NCI-H128 (cell line): ENCODE data around the gene PVR.
"Not testable (repeated sequence)": the region's sequence is repeated elsewhere in the genome, so short reads cannot be mapped to it uniquely, and the experiment has no call there.

ENCODE experiments used
- DNase-seq: peaks from one replicate; lab custom pipeline; 2025; ENCODE audit not compliant: unreplicated experiment; lab: John Stamatoyannopoulos, UW

PVR gene

DNA sequence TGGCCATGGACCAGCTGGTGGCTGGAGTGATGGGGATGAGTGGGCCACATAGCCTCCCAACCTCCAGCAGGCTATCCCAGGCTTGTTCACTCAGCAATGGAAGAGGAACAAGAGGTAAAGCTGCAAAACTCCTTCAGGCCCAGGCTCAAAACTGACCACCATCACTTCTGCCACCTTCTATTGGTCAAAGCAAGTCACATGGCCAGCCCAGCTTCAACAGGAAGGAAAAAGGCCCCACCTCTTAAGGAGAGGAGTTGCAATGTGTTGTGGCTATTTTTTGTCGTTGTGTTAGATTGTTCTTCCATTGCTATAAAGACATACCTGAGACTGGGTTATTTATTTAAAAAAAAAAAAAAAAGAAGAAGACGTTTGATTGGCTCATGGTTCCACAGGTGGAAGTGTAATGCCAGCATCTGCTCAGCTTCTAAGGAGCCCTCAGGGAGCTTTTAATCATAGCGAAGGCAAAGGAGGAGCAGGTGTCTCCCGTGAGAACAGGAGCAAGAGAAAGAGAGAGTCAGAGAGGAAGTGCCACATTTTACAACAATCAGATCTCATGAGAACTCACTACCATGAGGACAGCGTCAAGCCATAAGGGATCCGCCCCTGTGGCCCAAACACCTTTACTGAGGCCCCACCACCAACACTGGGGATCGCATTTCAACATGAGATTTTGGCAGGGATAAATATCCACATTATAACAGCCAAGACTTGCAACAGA lies 24.9 kb upstream of the PVR start:
- DNase-seq, result no peak

DNA sequence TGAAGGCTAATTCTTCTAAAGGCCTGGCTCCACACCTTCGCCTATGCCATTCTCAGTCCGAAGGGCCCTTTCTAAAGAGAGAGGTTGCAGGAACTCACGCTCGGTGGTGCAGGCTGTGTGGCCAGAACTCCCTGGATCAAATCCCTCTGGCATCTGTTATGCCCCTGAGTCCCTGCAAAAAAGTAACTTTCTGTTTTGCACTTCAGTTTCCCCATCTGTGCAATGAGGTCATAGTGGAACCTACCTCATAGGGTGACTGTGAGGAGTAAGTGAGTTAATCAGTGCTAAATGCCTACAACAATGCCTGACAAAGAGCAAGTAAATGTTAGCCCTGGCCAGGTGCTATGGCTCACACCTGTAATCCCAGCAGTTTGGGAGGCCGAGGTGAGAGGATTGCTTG lies 23.0 kb upstream of the PVR start:
- no peak for DNase-seq

DNA sequence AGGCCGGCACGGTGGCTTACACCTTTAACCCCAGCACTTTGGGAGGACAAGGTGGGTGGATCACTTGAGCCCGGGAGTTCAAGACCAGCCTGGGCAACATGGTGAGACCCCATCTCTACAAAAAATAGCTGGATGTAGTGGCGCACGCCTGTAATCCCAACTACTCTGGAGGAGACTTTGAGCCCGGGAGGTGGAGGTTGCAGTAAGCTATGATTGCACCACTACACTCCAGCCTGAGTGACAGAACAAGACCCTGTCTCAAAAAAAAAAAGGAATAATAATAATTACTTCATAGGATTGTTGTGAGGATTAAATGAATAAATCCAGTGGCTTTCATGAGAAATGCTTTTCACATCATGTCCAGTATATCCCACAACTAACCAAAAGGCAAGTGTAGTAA lies 22.3 kb upstream of the PVR start:
- DNase-seq, result no peak

DNA sequence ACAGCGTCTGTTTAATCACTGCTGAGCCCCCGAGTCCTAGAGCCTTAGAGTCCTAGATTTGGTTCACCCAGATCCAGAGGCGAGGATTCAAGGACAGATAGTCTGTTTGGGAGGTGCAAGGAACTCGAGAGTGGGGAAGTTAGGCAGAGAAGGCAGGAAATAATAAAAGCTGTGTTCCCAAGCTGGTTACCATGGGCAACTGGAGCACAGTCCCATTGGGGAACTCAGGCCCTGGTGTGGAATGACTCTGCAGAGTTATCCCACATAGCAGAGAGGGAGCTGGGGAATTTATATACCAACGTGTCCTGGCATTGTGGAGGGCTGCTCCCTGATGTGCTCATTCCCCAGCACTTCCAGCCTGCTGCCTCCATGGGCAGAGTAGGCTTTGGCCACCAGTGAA lies 20.6 kb upstream of the PVR start:
- no peak for DNase-seq

DNA sequence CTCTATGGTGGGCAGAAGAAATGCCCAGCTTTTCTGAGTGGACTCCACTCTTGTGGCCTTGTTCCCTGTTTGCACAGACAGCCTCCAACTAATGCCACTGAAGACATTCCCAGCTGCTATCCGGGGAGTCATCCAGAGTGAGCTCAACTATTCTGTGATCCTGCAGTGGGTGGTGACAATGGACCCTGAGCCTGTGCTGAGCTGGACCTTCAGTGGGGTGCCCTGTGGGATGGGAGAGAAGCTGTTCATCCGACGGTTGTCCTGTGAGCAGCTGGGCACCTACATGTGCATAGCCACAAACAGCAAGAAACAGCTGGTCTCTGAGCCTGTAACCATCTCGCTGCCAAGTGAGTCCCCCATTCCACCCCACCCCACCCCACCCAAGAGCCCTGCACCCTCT lies 20.1 kb upstream of the PVR start:
- no peak for DNase-seq

DNA sequence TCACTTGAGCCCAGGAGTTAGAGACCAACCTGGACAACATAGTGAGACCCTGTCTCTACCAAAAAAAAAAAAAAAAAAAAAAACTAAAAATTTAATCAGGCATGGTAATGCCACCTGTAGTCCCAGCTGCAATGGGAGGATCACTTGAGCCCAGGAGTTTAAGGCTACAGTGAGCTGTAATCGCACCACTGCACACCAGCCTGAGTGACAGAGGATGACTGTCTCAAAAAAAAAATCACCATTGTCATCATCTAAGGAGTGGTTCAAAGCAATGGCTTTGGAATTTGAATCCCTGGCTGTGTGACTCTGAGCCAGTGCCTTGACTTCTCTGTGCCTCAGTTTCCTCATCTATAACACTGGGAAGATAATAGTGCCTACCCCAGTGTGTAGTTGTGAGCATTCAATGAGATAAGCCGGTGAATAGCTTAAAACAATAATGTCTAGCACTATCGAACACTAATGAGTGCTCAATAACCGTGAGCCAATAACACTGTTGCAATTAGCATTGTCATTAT lies 18.8 kb upstream of the PVR start:
- DNase-seq, result no peak

DNA sequence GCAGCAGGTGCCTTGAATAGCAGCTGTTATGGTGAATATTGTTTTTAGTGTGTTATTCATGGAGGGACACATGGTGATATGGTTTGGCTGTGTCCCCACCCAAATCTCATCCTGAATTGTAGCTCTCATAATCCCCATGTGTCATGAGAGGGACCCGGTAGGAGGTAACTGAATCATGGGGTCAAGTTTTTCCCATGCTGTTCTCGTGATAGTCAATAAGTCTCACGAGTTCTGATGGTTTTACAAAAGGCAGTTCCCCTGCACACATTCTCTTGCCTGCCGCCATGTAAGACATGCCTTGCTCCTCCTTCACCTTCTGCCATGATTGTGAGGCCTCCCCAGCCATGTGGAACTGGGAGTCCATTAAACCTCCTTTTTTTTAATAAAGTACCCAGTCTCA lies 18.1 kb upstream of the PVR start:
- DNase-seq, result not testable (repeated sequence)

DNA sequence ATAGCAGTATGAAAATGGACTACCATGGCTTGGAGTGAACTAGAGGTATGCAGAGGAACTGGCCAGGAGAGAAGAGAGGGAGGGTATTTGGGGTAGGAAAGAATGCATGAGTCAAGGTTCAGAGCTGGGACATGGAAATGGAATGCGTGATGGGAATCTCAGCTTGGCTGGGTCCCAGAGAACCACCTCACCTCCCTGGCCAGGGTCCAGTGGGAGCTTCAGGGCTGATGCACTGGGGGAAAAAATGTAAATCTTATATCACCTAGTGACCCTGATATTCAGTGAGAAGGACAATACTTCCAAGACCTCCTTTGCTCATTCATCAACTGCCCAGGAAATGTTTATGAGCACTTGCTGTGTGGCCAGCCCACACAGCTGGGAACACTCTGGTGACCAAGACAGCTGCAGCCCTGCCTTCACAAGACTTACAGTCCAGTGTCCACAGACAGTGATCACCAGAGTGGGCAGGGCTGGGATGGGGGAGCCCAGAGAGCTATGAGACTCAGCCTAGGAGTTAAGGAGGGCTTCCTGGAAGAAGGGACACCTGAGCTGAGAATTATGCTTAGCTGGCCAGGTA lies 17.6 kb upstream of the PVR start:
- no peak for DNase-seq

DNA sequence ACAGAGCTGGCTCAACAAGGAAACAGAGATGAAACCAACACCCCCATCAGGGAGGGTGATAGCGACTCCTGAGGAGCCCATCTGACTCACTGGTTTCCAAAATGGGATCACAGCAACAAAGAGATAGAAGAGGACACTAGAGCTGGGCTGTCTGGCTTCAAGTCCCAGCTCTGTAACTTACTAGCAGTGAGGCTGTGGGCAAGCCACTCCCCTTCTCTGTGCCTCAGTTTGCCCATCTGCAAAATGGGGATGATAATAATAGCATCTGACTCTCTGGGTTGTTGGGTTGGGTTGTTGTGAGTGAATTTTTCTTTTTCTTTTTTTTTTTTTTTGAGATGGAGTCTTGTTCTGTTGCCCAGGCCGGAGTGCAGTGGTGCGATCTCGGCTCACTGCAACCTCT lies 16.1 kb upstream of the PVR start:
- no peak for DNase-seq

DNA sequence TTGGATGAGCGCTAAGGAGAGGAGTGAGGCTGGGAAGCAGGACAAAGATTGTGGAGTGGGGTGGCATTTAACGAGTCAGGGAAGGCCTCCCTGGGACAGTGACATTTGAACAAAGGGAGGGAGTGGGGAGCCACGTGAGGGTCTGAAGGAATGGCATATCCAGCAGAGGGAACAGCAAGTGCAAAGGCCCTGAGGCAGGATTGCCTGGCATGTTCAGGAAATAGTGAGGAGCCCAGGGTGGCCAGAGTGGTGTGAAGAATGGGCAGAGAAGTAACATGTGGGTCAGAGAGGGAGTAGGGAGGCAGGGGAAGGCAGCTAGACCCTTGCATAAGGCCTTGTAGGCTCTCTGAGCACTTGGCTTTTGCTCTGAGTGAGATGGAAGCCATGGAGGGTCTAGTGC lies 14.9 kb upstream of the PVR start:
- DNase-seq, result no peak

DNA sequence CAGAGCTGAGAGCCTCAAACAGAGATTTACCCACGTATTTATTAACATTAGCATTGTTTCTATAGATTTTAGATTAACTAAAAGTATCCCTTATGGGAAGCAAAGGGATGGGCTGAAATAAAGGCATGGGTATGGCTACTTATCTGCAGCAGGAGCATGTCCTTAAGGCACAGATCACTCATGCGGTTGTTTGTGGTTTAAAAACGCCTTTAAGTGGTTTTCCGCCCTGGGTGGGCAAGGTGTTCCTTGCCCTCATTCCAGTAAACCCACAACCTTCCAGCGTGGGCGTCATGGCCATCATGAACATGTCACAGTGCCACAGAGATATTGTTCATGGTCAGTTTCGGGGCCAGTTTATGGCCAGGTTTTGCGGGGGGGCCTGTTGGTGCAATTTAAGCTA lies 12.1 kb upstream of the PVR start:
- not testable (repeated sequence) for DNase-seq

DNA sequence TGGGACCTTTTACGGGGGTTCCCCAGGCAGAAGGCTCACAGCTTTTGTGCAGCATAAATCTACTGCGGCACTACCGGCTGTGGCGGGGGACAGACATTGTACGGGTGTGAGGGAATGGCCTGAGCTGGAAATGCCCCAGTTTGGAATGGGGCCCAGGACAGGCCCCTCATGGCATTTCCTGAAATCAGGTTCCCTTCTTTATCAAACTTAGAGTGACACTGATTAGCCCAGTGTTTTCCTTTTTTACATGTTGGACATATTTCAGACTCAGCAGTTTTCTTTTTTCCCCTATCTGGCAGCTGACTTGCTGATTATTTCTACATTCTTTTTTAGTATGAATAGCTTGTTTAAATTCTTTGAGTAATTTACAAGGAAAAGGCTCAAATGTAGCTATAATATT lies 9.7 kb upstream of the PVR start:
- DNase-seq, result not testable (repeated sequence)

DNA sequence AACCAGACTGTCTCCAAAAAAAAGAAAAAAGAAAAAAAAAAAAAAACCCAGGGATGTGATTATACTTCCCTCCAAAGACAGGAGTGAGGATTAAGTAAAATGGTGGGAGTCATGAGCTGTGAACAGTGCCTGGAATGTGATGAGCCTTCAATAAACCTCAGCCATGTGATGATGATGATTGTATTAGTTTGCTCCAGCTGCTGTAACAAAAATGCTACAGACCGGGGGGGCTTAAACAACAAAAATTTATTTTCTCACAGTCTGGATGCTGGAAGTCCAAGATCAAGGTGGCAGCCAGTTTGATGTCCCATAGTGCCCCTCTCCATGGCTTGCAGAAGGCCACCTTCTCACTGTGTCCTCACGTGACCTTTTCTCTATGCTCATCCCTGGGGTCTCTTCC lies 8.9 kb upstream of the PVR start:
- no peak for DNase-seq

DNA sequence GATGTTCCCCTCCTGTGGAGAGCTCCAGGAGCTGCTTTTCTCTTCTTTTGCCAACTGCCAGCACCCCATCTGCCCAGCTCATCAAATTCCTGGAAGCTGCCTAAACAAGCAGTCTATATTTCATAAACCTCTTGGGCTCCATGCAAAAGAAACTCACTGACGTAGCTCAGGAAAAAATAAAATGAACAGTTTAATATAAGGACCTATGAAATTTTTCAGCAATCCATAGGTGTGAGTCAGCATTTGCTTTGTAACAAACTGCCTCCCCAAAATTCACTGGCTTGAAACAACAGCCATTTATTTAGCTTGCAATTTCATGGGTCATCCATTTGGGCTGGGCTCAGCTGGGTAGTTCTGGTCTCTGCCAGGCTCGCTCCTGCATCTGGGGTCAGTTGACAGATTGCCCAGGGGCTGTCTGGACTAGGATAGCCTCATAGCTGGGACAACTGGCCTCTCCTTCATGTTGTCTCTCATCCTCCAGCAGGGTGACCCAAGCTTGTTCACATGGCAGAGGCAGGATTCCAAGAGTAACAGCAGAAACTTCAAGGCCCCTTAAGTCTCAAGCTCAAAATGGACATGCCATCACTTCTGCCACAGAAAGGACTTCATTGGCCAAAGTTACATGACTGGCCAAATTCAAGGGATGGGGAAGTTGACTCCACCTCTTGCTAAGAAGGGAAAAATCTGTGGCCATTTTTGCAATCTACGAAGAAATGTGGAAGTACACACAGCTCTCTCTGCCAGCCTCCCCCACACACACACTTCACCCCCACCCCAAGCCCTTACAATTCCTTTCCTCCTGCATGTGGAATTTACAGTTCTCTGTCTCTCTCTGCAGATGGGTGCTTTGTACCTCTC lies 7.9 kb upstream of the PVR start:
- DNase-seq, result no peak

DNA sequence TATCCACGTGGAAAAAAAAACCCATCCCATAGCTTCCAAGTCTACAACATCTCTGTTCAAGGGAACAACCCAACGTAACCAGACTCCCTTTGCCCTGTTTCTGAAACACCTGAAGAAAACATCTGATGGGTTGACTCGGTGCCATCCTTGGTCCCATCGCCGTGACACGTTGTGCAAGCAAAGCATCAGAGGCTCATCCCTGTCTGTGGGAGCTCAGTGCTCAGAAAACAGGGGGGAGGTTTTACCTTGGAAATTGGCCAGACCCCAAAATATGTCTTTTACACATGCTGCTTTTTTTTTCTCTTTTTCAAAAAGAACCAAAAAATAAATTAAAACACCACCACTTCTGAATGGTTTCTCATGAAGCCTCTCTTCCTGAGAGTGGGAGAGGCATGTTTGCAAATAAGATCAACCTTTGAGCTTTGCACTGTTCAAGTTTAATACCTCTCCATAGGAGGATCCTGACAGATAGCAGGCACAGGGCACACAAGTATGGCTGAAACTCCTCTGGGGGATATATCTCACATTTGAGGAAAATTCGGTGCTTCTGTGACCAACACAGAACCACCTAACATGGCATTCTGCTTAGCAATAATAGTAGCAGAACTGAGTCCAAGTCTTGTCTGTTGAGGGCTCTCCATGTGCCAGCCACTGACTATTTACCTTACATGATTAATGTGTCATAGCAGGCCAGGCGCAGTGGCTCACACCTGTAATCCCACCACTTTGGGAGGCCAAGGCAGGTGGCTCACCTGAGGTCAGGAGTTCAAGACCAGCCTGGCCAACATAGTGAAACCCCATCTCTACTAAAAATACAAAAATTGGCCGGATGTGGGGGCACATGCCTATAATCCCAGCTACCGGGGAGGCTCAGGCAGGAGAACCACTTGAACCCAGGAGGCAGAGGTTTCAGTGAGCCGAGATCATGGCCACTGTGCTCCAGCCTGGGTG lies 7.0 kb upstream of the PVR start:
- no peak for DNase-seq

DNA sequence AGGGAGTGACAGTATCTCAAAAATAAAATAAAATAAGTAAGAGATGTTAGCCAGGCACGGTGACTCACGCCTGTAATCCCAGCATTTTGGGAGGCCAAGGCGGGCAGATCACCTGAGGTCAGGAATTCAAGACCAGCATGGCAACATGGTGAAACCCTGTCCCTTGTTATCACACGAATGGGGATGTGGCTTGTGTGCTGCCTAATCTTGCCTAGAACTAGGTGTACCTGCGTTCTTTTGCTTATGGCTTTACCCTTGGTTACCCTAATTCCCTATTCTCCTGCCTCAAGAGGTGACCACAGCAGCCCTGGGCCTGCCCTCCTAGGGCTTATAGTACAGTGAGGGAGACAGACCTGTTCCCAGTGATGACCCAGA lies 6.3 kb upstream of the PVR start:
- DNase-seq, result no peak

DNA sequence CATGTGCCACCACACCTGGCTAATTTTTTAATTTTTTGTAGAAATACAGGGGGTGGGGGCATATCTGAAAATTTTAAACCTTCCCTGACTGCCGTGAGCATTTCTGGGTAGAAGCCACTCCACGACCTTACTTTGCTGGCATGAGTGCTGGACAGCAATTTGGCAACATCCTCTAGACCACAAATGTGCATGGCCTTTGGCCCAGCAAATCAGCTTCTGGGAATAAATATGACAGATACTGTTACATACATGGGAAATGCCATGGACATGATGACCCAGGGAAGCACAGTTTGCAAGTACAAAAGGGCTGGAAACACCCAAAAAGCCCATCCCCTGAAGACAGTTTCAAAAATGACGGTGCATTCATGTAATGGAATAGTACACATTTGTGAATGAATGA lies 3.2 kb upstream of the PVR start:
- DNase-seq, result no peak

DNA sequence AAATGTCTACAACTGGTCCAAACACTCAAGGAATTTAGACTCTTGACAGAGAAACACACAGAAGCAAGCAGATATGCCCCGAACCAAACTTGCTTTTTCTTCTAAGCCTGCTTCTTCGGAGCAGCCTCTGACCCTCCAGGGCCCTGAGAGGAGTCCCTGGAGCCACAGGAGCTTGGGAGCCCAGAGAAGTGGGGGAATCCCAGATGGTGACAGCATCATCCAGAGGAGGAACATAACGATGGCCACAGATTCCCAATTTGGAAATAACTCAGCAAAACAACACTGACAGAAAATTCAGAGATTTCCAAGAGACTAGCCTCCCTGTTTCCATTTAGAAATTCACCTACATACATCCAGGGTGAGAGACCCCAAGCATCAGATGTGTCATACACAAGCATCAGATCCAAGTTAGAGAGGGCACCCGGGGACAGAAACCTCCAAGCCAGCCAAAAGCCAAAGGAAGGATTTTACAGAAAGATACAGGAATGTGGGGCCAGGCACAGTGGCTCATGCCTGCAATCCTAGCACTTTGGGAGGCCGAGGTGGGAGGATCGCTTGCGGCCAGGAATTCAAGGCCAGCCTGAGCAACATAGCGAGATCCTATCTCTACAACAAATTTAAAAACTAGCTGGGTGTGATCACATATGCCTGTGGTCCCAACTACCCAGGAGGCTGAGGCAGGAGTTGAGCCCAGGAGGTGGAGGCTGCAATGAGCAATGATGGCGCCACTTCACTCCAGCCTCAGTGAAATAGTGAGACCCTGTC lies 2.0 kb upstream of the PVR start:
- no peak for DNase-seq

DNA sequence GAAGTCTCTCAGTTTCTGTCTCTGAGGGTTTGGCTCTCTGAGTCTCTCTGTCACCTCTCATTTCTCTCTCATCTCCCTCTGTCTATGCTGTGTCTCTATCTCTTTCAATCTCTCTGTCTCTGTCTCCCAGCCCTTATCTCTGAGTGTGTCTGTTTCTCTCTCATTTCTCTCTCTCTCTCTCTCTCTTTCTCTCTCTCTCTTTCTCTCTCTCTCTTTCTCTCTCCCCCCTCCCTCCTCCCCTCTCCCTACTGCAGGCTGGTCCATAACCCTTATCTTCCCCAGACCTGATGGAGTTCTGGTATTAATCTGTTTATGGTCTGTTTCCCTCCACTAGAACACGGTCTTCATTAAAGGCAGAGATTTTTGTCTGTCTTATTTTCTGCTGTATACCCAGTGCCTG lies 1.3 kb upstream of the PVR start:
- DNase-seq, result no peak

DNA sequence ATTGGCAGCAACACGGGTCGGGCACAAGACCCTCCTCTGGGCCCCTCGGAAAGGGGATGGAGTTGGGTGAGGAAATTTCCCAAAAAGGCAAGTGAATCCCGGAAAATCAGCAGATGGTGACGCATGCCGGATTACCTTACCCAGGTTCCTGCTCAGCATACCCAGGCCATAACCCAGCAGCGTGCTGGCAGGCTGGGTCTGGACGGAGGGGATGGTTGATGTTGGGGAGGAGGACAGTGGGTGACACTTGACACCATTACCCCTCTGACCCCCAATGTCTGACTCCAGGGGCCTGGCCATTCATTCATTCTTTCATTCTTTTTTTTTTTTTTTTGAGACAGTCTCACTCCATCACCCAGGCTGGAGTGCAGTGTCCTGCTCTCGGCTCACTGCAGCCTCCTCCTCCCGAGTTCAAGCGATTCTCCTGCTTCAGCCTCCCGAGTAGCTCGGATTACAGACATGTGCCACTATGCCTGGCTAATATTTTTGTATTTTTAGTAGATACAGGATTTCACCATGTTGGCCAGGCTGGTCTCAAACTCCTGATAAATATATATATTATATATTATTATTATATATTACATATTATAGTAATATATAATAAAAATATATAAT lies 799 bp downstream of the PVR start:
- no peak for DNase-seq
